GM18519 (cell line): ENCODE data around the gene GKN2.
"Not testable (repeated sequence)": the region's sequence is repeated elsewhere in the genome, so short reads cannot be mapped to it uniquely, and the experiment has no call there.

Experiments
- ATAC-seq: cut with Tn5 transposase; IDR thresholded peaks from one replicate; pipeline ENCODE4 v1.9.1; 2021; ENCODE audit warnings: mild to moderate bottlenecking, moderate library complexity; ENCODE audit not compliant: unreplicated experiment, low FRiP score

GKN2 gene

DNA sequence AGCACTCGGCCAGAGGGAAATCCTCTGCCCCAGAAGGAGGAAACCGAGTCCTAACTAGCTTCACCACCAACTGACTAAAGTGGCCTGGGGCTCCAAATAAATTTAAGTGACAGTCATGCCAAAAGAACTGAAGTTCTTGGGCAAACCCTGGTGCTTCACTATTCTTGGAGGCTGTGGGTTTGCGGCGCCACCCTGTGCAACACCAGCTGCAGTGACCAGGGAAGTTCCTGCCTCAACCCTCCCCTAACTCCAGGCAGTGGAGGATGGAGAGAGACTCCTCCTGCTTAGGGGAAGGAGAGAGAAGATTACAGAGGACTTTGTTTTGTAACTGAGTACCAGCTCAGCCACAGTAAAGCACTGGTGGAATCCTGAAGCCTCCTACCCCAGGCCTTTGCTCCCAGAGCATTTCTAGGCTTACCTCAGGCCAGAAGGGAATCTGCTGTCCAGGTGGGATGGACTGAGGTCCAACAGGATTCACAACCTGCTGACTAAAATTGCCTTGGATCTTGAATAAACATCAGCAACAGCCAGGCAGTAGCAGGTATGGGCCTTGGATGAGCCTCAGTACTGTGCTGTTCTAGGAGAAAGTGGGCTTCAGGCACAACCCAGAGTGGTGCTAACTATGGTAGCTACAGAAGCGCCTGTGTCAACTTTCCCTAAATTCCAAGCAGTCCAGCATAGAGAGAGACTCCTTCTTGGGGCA lies 52.0 kb downstream of the GKN2 start:
- no peak for ATAC-seq

DNA sequence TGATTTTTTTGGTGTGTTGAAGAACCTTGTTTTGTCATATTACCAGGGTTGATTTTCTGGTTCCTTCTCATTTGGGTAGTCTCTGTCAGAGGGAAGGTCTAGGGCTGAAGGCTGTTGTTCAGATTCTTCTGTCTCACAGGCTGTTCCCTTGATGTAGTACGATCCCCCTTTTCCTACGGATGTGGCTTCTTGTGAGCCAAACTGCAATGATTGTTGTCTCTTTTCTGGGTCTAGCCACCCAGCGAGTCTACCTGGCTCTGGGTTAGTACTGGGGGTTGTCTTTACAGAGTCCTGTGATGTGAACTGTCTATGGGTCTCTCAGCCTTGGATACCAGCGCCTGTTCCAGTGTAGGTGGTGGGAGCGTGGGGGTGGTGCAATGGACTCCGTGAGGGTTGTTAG lies 56.7 kb downstream of the GKN2 start:
- ATAC-seq, result not testable (repeated sequence)
